ENCODE data around the gene ROBO3.

Gene ROBO3

GRCh38 chr11:124928942-124929665 is 63.9 kb downstream of the ROBO3 start:
- Histone ChIP-seq H3K27ac (ENCODE audit: insufficient read depth in 1 of 2, low read depth in 1 of 2, low read length in 2 of 2, poor library complexity in 1 of 2, severe bottlenecking in 2 of 2) (no peak overlapping the region), H3K36me3 (ENCODE audit: control insufficient read depth in 4 of 4, insufficient read depth in 4 of 4, low read length in 3 of 4) (no peaks in the 10 kb centered on the region), H3K9me3 (ENCODE audit: control extremely low read depth in 1 of 5, control insufficient read depth in 4 of 5, insufficient read depth in 2 of 5, low read depth in 1 of 5, low read length in 4 of 5) (no peaks in the 10 kb centered on the region), H3K4me3 (ENCODE audit: control insufficient read depth in 1 of 7, extremely low read depth in 1 of 7, insufficient read depth in 4 of 7, low read depth in 2 of 7, low read length in 6 of 7) (no peak overlapping the region), H3K4me1 (ENCODE audit: control extremely low read depth in 1 of 4, control insufficient read depth in 4 of 4, insufficient read depth in 4 of 4, low read length in 3 of 4) (no peaks in the 10 kb centered on the region), H3K27me3 (replicated peaks in 2 of 5; ENCODE audit: control insufficient read depth in 4 of 5, insufficient read depth in 5 of 5, low read length in 4 of 5) (peaks cover 0 to 3% (median 0%) of the 10 kb centered on the region in 5 experiments)
- 60% methylated on average over 3 of the region's 4 CpGs for WGBS (ENCODE audit: insufficient coverage)
- ChIA-PET CTCF (no interaction called here), POLR2A (interaction anchor here (0.6 kb wide), 1 partner anchor 26 kb away, joined by 4 read pairs; no protein-coding TSS in a partner anchor)
- DNase-seq: no peak

GRCh38 chr11:124930799-124931198 is 65.6 kb downstream of the ROBO3 start:
- POLR2A ChIA-PET: no interaction called here
- H3K4me3 ChIP-seq (ENCODE audit: control insufficient read depth in 1 of 7, extremely low read depth in 1 of 7, insufficient read depth in 4 of 7, low read depth in 2 of 7, low read length in 6 of 7): no peak overlapping the region
- no peak overlapping the region for H3K27ac ChIP-seq (ENCODE audit: insufficient read depth in 1 of 2, low read depth in 1 of 2, low read length in 2 of 2, poor library complexity in 1 of 2, severe bottlenecking in 2 of 2)
- CTCF ChIA-PET: no interaction called here
- H3K36me3 ChIP-seq (ENCODE audit: control insufficient read depth in 4 of 4, insufficient read depth in 4 of 4, low read length in 3 of 4): no peaks in the 10 kb centered on the region
- no CpG with 5 or more reads among the region's 3 CpGs for whole genome bisulfite sequencing (ENCODE audit: insufficient coverage)
- no peak for DNase-seq
- no peaks in the 10 kb centered on the region for H3K4me1 ChIP-seq (ENCODE audit: control extremely low read depth in 1 of 4, control insufficient read depth in 4 of 4, insufficient read depth in 4 of 4, low read length in 3 of 4)
- H3K9me3 ChIP-seq (ENCODE audit: control extremely low read depth in 1 of 5, control insufficient read depth in 4 of 5, insufficient read depth in 2 of 5, low read depth in 1 of 5, low read length in 4 of 5): no peaks in the 10 kb centered on the region
- H3K27me3 ChIP-seq (replicated peaks in 2 of 5; ENCODE audit: control insufficient read depth in 4 of 5, insufficient read depth in 5 of 5, low read length in 4 of 5): peaks cover 0 to 6% (median 0%) of the 10 kb centered on the region in 5 experiments
